ENCODE data around the gene WNT5B.
A peak's percentile ranks its signal among the peaks of the same experiment; 100 is the strongest.
"Not testable (repeated sequence)": the region's sequence is repeated elsewhere in the genome, so short reads cannot be mapped to it uniquely, and the experiment has no call there.

Gene WNT5B

GRCh38 chr12:1602706-1603105, 26.3 kb upstream of the WNT5B start:
- not testable (repeated sequence) for DNase-seq

DNA sequence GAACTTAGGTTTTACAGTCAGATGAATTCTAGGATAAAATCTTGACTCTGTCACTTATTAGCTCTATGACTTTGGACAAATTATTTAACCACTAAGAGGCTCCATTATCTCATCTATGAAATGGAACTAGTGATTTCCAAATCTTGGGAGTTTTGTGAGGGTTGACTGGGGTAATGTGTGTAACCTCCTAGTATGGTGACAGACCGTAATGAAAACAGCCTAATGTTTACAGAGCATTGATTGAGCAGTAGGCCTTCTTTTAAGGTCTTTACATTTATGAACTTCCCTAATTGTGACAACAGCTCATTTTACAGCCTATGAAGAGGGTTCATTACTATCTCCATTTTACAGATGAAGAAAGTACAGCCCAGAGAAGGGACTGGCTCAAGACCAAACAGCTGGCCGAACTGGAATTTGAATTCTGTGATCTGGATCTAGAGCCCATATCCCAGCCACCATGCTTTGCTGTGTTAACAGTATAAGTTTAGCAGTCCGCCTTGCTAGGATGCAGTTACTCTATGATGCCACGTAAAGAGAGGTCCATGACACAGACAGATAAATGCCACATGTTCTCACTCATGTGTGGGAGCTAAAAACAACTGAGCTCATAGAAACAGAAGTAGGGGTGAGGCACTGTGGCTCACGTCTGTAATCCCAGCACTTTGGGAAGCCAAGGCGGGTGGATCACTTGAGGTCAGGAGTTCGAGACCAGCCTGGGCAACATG, 25.6 kb upstream of the WNT5B start:
- DNase-seq, result no peak

DNA sequence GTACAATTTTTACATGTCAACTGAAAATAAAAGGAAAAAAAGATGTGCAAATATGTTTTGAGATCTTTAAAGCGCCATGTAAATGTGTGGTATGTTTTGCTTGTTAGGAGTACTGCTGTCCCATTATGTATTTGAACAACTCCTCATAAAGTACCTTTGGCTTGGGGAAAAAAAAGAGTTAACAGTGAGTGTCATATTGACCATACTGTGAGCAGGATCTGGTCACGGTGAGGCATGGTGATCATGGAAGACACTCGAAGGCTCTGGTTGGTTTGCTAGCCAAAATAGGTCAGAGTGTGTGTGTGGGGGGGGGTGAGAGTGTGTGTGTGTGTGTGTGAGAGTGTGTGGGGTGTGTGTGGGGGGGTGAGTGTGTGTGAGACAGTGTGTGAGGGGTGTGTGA, 24.6 kb upstream of the WNT5B start:
- no peak for DNase-seq

DNA sequence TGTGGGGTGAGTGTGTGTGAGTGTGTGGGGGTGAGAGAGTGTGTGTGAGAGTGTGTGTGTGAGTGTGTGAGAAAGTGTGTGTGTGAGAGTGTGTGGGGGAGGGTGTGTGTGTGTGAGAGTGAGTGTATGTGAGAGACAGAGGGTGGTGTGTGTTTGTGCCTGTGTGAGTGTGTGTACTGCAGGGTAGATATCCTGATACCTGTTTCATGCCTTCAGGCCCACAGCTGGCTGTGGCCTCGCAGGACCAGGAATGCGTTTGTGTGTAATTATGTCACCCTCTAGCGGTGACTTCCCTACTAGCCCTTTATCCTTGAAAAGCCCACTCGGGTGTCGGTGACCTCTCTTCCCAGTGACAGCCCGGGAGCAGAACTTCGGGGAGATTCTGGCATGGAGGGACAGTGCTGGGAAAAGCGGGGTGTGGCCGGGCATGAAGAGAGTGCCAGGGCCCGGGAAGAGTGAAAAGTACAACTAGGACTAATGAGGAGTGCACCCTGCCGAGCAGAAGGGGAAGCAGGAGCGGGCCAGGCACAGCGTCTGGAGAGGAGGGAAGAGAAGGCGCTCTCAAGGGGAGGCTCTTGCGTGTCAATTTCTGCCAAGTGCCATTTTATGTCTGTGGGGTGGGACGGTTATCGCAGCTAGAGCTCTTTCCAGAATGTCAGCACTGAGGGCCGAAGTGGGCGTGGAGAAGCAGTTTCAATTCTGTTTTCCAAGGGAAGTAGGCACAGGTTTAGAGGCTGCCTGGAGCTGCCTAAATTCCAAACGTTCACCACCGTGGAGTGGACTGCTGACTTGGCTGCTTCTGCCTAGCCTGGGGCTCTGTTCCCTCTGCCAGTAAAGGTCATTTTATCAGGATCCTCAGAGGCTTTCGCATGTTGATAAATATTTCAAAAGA, 23.7 kb upstream of the WNT5B start:
- peak; percentile 56 for DNase-seq

- peak; percentile 59 for DNase-seq
Measured at GRCh38 chr12:1606021-1606622, 22.9 kb upstream of the WNT5B start.

DNA sequence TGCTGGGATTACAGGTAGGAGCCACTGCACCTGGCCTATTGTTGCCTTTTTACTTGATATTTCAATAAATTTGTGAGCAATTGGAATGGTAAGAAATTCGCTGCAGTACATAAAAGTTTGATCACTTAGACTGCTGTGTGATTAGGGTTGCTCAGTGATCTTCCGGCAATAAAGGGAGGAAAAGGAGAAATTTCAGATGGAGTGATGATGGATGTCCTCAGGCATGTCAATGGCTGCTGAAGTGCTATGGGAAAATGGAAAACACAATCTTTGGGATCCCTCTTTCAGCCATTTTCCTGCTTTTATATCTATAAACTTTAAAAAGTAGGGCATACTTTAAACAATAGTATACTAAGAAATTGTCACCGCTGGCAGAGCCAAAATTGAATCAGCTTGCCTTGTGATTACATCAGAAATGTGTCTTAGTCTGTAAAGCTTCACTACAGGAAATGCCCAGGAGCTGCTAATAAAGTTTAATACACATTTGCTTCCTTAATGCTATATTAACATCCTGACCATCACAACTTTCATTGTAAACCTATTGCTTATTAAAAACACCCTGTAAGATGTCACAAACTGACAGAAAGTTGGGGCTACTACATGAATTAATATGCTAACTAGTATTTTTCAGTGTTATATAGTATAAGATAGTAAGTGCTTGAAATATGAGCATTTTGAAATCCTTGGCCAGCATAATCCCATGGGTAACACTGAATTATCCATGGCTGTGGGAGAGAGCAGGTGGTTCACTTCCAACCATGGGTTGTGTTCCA, 20.9 kb upstream of the WNT5B start:
- DNase-seq, result no peak

GRCh38 chr12:1608713-1609119, 20.3 kb upstream of the WNT5B start:
- DNase-seq, result no peak

- no peak for DNase-seq
Measured at GRCh38 chr12:1610072-1610643, 18.9 kb upstream of the WNT5B start.

- no peak for DNase-seq
Measured at GRCh38 chr12:1611803-1612572, 17.0 kb upstream of the WNT5B start.

DNA sequence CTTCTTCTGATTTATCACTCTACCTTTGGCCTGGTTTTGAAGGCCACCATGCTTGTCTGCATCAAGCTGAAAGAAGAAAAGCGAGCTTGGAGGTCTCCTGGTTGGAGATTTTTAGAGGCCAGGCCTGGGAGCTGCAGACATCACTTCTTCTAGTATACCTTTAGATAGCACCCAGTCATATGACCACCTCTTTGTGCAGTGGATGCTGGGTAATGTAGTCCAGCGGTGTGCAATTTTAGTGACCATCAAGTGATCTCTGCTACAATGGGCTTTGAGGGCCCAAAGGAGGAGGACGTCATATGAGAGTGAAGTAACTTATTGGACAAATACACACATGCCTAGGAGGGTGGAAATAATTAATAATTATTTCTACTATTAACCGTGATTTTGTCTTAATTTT, 15.2 kb upstream of the WNT5B start:
- no peak for DNase-seq

DNA sequence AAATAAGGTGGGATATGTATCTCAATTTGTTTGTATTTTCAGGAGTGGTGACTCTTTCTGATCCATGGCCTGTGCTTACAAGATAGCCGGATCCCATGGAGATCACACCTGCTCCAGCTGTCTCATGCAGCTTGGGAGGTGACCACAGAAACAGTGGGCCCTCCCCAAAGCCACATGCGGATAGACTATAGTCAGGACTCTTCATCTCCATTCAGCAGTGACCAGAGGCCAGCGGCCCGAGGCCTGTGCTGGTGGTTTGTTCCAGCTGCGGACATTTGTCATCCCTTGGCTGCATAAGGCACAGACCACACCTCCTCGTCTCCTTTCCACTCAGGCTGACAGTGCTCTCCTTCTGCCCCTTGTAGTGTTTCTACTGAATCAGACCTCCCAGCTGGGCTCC, 14.7 kb upstream of the WNT5B start:
- DNase-seq, result no peak

DNA sequence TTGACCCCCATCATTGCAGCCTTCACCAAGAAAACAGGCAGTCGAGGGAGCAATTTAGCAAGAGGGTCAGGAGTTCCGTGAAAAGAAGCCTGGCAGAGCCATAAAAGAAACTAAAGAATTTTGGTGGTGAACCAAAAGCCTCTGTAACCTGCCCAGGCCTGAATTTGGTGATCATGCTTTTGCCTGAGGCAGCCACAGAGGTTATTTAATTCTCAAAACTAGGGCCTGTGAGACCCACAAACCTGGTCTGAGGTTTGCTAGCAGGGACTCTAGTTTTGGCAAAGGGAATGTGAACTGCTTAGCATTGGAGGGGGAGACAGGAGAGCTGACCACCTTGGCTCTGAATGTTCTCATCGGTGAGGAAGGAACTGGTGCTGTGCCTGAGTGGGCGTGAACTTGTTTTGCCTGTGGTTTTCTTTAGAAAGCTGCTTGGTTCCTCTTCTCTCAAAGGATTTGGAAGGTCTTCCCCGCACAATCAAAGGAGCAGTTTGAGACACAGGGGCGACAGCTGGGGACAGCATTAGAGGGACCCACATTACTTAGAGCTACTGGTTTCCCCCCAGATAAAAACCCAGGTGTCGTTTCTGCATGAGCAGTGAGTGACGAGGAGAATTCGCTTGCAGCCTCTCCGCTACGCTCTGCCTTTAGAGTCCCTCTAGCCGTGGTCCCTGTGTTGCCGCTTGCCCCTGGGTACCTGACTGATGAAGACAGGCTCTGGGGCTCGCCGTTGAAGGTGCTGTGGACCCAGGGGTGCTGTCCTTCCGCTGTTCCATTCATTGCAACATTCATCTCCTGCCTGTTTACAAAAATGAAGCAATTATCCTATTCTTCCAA, 12.6 kb upstream of the WNT5B start:
- DNase-seq, result no peak

- DNase-seq, result no peak
Measured at GRCh38 chr12:1618489-1618888, 10.5 kb upstream of the WNT5B start.

- no peak for DNase-seq
Measured at GRCh38 chr12:1619159-1619558, 9.9 kb upstream of the WNT5B start.

DNA sequence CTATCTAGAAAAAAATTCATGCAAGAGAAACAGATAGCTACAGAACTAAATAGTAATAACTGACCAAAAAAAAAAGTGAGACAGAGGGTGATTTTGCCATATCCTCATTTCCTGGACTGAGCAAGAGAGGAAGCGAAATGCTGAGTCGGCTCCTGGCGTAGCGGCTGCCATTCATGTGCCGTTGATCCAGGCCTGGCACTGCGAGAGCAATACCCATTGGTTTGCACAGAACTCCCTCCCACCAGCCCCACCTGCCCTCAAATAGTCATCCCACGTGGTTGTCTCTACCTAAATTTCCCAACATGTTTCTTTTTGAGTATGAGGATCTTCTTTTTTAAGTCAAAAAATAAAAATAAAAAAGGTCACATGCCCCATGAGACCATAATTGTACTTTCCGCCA, 9.4 kb upstream of the WNT5B start:
- DNase-seq, result no peak

- DNase-seq, result no peak
Measured at GRCh38 chr12:1620092-1620491, 8.9 kb upstream of the WNT5B start.

DNA sequence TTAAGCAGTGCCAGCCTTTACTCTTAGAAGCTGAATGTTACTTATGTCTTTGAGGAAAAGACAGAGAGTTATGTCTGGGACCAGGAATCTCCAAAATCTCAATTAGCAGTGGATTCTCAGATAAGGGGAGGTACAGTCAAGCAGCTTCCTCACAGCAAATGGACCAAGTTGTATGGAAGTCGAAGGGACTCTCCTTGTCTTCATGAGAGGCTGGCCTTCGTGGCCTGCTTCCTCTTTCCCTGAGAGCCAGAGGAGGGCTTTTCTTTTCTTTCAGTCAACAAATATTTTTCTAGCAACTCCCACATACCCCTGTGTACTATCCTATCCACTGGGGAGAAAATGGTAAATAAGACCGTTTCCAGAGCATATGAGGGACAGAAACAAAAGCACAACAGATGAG, 6.6 kb upstream of the WNT5B start:
- DNase-seq, result no peak

DNA sequence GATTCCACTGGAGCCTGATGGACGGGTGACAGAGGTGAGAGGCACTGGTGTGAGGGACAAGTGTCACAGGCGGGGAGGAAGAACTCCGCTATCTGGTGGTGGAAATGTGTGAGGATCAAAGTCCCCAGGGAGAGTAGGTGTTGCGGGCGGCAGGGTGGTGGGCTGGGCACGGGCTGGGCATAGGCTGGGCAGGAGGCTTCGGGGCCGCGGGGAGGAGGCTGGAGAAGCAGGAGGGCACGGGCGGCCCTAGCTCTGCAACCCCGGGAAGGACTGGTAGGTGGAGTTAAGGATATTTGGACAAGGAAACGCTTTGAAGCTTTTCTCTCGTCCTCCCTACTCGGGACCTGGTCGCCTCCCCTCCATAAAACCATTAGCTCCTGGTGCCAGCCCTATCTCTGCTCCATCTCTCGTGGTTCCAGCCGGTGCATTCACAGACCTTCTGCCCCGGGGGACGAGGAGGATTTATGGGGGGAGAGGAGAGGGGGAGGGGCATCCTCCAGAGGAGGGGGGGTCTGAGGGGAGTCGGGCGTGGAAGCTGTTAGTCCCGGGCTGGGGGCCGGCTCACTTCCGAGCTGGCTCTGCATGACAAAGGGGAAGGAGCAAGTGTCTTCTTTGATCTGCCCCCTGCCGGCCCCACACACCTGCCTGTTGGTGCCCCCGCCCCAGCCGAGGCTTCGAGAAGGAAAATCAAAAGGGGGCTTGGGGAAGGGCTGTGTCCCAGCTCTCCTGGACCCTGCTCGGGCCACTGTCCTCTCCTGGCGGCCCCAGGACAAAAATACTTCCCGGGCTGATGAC, 504 bp downstream of the WNT5B start:
- DNase-seq, result no peak

- DNase-seq, result peak; percentile 41
Measured at GRCh38 chr12:1630133-1630826, 1.2 kb downstream of the WNT5B start.

Measured in activated T-cell treated with anti-CD3 and anti-CD28 coated beads, Interleukin-2, amount 50 U/mL, for 1 hour (primary cell).